ENCODE results near the gene SERP2. TPM values are rescaled to one million over a fixed set of nuclear protein-coding genes. Genes with fewer than 3 reads are reported as not detected.

Gene SERP2
- total RNA-seq, 1 donor from 2014 or later, result 22.3 TPM

DNA sequence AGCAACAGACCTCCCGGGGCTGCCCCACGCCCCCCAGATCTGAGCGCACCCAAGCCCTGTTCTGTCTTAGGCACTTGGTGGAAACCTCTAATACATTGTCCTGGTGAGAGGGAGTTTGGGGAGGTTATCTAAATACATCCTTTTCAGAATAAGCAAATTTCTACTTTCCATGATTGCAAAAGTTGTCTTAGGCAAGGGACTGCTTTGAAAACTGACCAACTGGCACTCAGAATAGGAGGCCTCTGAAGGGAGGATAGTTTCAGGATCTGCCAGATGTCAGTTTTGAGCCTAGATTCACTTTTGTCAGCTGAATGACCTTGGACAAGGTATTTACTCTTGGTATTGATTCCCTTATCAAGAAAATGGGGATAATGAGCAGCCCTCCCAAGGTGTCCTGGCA lies 11.8 kb downstream of the SERP2 start:
- H3K4me1 Mint-ChIP-seq (ENCODE audit: low read depth, unreplicated experiment), result peaks cover 31% of the 10 kb centered on the region
- H3K9me3 Mint-ChIP-seq (ENCODE audit: unreplicated experiment), result peaks cover 5% of the 10 kb centered on the region
- H3K36me3 Mint-ChIP-seq (ENCODE audit: unreplicated experiment), result no peaks in the 10 kb centered on the region
- DNase-seq, result no peak
- H3K27me3 Mint-ChIP-seq (ENCODE audit: unreplicated experiment), result peaks cover 10% of the 10 kb centered on the region
- no peak overlapping the region for H3K27ac Mint-ChIP-seq (ENCODE audit: unreplicated experiment)
- H3K4me3 Mint-ChIP-seq (ENCODE audit: unreplicated experiment), result no peak overlapping the region
- TF ChIP-seq, protein P1, sequence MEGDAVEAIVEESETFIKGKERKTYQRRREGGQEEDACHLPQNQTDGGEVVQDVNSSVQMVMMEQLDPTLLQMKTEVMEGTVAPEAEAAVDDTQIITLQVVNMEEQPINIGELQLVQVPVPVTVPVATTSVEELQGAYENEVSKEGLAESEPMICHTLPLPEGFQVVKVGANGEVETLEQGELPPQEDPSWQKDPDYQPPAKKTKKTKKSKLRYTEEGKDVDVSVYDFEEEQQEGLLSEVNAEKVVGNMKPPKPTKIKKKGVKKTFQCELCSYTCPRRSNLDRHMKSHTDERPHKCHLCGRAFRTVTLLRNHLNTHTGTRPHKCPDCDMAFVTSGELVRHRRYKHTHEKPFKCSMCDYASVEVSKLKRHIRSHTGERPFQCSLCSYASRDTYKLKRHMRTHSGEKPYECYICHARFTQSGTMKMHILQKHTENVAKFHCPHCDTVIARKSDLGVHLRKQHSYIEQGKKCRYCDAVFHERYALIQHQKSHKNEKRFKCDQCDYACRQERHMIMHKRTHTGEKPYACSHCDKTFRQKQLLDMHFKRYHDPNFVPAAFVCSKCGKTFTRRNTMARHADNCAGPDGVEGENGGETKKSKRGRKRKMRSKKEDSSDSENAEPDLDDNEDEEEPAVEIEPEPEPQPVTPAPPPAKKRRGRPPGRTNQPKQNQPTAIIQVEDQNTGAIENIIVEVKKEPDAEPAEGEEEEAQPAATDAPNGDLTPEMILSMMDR (IDR thresholded peaks at IDR 0.05; ENCODE audit: partially characterized antibody, unreplicated experiment), result no peak

DNA sequence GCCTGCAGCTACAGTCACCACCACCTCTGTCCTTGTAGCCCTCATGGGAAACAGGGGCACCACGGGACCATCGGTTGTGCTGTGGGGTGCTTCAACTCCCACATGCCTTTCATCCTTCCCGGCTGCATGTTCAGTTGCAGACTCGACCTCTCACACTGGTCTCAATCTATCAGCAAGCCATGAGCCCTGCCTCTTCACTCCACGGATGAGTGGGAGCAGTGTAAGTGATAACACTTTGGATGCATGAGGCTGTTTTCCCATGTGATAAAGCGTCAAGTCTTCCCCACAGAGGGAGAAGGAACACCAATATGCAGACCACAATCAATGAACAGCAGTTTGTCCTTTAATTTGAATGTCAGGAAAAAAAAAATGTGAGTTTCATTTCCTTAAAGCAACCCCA lies 12.2 kb downstream of the SERP2 start:
- Mint-ChIP-seq H3K27ac (ENCODE audit: unreplicated experiment) (peak overlapping the region; percentile 50), H3K27me3 (ENCODE audit: unreplicated experiment) (peaks cover 12% of the 10 kb centered on the region), H3K9me3 (ENCODE audit: unreplicated experiment) (peaks cover 5% of the 10 kb centered on the region), H3K4me1 (ENCODE audit: low read depth, unreplicated experiment) (peaks cover 35% of the 10 kb centered on the region), H3K36me3 (ENCODE audit: unreplicated experiment) (peaks cover 3% of the 10 kb centered on the region), H3K4me3 (ENCODE audit: unreplicated experiment) (no peak overlapping the region)
- TF ChIP-seq, protein P1 (IDR thresholded peaks at IDR 0.05; ENCODE audit: partially characterized antibody, unreplicated experiment), result no peak
- DNase-seq, result no peak

DNA sequence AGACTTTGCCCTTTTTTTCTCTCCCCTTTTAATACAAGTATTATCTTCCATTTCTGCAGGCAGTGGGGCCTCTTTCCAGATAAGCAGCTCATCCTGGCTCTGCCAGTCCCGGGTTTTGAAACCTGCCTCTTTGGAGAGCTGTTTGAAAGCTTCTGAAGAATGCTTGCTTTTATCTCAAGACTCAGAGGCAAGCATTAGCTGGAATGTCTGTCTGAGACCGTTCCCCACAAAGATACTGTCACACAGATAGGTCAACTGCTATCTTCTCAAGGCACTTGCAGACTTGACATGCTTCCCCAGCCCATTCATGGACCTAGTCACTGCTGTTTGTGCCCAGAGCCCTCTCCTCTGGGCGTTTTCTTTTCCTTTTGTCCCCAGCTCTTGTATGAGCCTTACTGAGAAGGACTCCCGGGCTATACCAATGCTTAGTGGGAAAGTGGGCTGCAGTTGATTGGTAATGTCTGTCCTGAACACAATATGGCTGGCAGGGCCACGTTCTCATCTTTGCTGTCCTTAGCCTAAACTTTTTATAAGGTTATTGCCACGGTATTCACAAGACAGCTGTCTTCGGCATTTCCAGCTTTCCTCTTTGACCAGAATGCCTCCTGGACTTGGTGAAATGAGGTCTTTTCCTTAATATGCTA lies 13.4 kb downstream of the SERP2 start:
- TF ChIP-seq, protein P1 (IDR thresholded peaks at IDR 0.05; ENCODE audit: partially characterized antibody, unreplicated experiment), result no peak
- peaks cover 6% of the 10 kb centered on the region for H3K36me3 Mint-ChIP-seq (ENCODE audit: unreplicated experiment)
- H3K9me3 Mint-ChIP-seq (ENCODE audit: unreplicated experiment), result peaks cover 5% of the 10 kb centered on the region
- H3K4me1 Mint-ChIP-seq (ENCODE audit: low read depth, unreplicated experiment), result peaks cover 40% of the 10 kb centered on the region
- no peak overlapping the region for H3K4me3 Mint-ChIP-seq (ENCODE audit: unreplicated experiment)
- H3K27ac Mint-ChIP-seq (ENCODE audit: unreplicated experiment), result peak overlapping the region; percentile 96
- peaks cover 12% of the 10 kb centered on the region for H3K27me3 Mint-ChIP-seq (ENCODE audit: unreplicated experiment)
- no peak for DNase-seq

DNA sequence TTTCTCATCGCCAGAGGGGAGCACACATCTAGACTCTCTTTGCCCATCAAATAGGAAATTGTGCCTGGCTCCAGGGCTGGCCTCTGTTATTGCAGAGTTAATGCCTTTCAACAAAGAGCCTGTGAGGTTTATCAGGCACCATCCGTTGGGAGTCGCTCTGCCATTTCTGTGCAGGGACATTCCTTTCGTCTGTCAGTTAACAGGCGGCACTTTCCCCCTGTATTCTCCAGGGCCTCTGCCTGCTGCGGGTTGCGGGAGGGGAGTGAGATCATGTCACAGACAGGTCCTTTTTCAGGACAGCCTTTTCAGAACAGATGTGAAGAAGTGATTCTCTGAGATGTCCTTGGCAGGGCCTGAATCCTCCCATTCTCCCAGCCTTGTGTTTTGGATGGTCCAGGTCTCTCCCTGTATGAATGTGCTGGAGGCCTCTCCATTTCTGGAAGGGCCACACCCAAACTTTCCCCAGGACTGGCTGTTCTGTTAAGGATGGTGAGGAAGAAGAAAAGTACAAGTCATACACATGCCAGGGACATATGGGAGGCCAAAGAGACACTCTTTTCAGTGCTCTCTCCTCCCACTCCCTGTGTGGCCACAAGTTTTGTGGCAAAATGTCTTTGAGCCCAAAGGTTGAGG lies 14.9 kb downstream of the SERP2 start:
- Mint-ChIP-seq H3K36me3 (ENCODE audit: unreplicated experiment) (peaks cover 12% of the 10 kb centered on the region), H3K9me3 (ENCODE audit: unreplicated experiment) (peaks cover 10% of the 10 kb centered on the region), H3K27me3 (ENCODE audit: unreplicated experiment) (peaks cover 14% of the 10 kb centered on the region), H3K4me3 (ENCODE audit: unreplicated experiment) (peak overlapping the region; percentile 72), H3K27ac (ENCODE audit: unreplicated experiment) (peak overlapping the region; percentile 96), H3K4me1 (ENCODE audit: low read depth, unreplicated experiment) (peaks cover 43% of the 10 kb centered on the region)
- peak; percentile 83 for DNase-seq
- TF ChIP-seq, protein P1 (IDR thresholded peaks at IDR 0.05; ENCODE audit: partially characterized antibody, unreplicated experiment), result no peak

DNA sequence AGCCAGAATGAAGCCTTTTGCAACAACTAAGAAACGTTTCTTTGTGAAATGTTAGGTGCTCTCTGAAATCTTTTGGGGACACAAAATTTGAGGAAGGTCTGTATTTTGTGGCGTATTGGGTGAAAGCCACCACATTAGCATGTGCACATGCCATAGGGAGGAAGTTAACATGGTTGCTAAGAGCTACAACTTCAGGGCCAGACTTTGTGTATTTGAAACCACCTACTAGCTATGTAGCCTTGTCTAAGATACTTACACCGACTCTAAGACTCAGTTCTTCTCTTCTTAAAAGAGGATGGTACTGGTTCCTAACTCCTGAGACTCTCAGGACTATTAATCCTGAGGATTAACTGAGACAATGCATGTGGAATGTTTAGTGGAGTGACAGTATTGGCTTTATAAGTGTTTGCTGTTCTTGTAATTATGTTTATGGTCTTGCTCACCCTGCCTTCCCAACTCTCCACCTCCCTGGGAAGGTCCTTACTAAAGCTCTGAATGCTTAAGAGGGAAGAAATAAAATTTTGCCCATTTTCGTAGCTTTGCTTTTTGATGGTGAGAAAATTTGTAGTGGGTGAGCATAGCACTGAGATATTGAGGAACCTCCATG lies 15.5 kb downstream of the SERP2 start:
- H3K4me3 Mint-ChIP-seq (ENCODE audit: unreplicated experiment), result peak overlapping the region; percentile 72
- peaks cover 12% of the 10 kb centered on the region for H3K36me3 Mint-ChIP-seq (ENCODE audit: unreplicated experiment)
- no peak for DNase-seq
- peaks cover 10% of the 10 kb centered on the region for H3K9me3 Mint-ChIP-seq (ENCODE audit: unreplicated experiment)
- peak overlapping the region; percentile 96 for H3K27ac Mint-ChIP-seq (ENCODE audit: unreplicated experiment)
- TF ChIP-seq, protein P1 (IDR thresholded peaks at IDR 0.05; ENCODE audit: partially characterized antibody, unreplicated experiment), result no peak
- H3K27me3 Mint-ChIP-seq (ENCODE audit: unreplicated experiment), result peaks cover 15% of the 10 kb centered on the region
- H3K4me1 Mint-ChIP-seq (ENCODE audit: low read depth, unreplicated experiment), result peaks cover 44% of the 10 kb centered on the region
